PFSK-1 (cell line): ENCODE measurements around the gene CDH7.

Experiments
- FOXP2 ChIP-seq: optimal IDR thresholded peaks from 2 replicates; pipeline ENCODE3; 2011; ENCODE audit warnings: borderline replicate concordance, control low read depth, inconsistent platforms; ENCODE audit not compliant: insufficient read depth; ENCODE audit errors: extremely low read length, extremely low read depth
- POLR2AphosphoS5 ChIP-seq: IDR thresholded peaks from 2 replicates; pipeline ENCODE4 v1.6.1; 2012; ENCODE audit warnings: low read depth, mild to moderate bottlenecking, control low read depth, low read length, moderate library complexity
- SIN3A ChIP-seq: IDR thresholded peaks from 2 replicates; pipeline ENCODE4 v1.6.1; 2012; ENCODE audit warnings: mild to moderate bottlenecking, low read length, moderate library complexity, borderline replicate concordance; ENCODE audit not compliant: insufficient read depth
- TAF1 ChIP-seq: IDR thresholded peaks from 2 replicates; pipeline ENCODE4 v1.6.1; 2012; ENCODE audit warnings: low read length, control low read depth, borderline replicate concordance; ENCODE audit not compliant: insufficient read depth
- TF ChIP-seq, protein P1 (sequence below), 2 experiments: IDR thresholded peaks; 2 replicates each; pipeline versions ENCODE4 v1.6.1 to v1.8.0; 2011 to 2012; ENCODE audit warnings: low read depth in 2 of 2, low read length in 2 of 2, control low read depth in 1 of 2, inconsistent platforms in 1 of 2, mild to moderate bottlenecking in 1 of 2, moderate library complexity in 1 of 2; ENCODE audit not compliant: insufficient read depth in 1 of 2

Gene CDH7

DNA sequence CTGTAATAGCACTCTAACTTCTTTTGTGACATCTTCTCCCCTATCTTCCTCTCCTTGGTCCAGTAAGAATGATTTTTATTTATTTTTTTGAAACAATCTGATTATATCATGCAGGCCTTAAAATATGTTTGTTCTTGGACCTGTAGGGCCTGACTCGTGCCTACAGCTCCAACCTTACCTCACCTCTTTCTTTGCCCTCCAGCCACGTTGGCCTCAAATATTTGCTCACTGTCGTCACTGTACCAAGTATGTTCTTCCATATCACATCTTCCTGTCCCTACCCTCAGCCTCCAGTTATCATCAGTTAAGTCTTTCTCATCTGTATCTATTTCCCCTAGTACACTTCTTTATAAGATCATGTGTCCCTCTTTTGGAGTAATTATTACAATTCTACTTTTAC is 125.5 kb downstream of the CDH7 start:
- TF ChIP-seq, protein P1, sequence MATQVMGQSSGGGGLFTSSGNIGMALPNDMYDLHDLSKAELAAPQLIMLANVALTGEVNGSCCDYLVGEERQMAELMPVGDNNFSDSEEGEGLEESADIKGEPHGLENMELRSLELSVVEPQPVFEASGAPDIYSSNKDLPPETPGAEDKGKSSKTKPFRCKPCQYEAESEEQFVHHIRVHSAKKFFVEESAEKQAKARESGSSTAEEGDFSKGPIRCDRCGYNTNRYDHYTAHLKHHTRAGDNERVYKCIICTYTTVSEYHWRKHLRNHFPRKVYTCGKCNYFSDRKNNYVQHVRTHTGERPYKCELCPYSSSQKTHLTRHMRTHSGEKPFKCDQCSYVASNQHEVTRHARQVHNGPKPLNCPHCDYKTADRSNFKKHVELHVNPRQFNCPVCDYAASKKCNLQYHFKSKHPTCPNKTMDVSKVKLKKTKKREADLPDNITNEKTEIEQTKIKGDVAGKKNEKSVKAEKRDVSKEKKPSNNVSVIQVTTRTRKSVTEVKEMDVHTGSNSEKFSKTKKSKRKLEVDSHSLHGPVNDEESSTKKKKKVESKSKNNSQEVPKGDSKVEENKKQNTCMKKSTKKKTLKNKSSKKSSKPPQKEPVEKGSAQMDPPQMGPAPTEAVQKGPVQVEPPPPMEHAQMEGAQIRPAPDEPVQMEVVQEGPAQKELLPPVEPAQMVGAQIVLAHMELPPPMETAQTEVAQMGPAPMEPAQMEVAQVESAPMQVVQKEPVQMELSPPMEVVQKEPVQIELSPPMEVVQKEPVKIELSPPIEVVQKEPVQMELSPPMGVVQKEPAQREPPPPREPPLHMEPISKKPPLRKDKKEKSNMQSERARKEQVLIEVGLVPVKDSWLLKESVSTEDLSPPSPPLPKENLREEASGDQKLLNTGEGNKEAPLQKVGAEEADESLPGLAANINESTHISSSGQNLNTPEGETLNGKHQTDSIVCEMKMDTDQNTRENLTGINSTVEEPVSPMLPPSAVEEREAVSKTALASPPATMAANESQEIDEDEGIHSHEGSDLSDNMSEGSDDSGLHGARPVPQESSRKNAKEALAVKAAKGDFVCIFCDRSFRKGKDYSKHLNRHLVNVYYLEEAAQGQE (IDR thresholded peaks at IDR 0.05; ENCODE audit: insufficient read depth in 1 of 2, low read depth in 2 of 2, low read length in 2 of 2), result no peak
- TF ChIP-seq FOXP2, result no peak

DNA sequence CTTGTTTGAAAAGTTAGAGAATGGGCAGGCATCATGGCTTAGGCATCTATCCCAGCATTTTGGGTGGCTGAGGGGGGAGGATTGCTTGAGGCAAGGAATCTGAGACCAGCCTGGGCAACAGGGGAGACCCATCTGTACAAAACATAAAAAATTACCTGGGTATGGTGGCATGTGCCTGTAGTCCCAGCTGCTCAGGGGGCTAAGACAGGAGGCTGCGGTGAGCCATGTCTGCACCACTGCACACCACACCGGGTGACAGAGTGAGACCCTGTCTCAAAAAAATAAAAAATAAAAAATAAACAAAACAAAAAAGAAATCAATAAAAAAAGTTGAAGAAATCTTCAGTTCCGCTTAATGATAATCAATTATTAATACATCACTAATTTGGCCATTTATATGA is 146.5 kb downstream of the CDH7 start:
- TF ChIP-seq, protein P1 (IDR thresholded peaks at IDR 0.05; ENCODE audit: insufficient read depth in 1 of 2, low read depth in 2 of 2, low read length in 2 of 2), result no peak
- TF ChIP-seq SIN3A (no peak), TAF1 (no peak), POLR2AphosphoS5 (no peak), FOXP2 (no peak)

DNA sequence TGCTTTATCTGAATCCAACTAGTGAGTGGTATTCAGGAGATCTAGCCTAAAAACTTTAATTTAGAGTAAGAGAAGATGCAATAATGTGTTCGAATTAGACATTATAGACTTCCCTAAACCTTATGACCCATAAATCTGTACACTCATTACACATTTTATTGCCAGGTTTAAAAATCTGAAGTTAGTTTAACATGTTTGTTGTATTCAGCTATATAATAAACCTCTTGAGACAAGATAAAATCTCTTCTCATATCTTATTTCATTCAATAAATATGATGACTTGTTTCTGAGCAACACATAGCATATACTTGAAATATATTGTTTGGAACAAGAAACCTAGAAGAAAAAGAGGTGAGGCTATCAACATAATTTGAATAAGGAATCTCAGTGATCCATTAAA is 150.7 kb downstream of the CDH7 start:
- TF ChIP-seq POLR2AphosphoS5 (no peak), FOXP2 (no peak), TAF1 (no peak), SIN3A (no peak)
- TF ChIP-seq, protein P1 (IDR thresholded peaks at IDR 0.05; ENCODE audit: insufficient read depth in 1 of 2, low read depth in 2 of 2, low read length in 2 of 2), result no peak

DNA sequence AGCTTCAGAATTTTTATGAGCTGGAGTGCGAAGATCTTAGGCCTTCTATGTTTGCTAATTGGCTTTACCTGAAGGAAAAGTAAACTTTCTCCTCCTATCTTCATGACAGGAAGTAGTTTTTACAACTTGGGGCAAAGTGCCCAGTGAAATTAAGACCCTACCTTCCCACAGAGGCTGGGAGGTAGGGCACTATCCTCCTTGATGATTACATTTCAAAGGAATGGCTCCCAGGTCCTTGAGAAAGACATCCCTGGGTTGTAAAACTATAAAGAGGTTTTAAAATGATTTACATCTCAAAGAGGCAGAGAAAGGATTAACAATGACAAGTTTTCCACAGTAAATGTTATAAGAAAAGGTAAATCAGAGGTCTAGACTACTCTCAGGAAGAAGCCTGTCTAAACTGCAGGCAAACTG is 155.8 kb downstream of the CDH7 start:
- TF ChIP-seq POLR2AphosphoS5 (no peak), FOXP2 (no peak), TAF1 (no peak), SIN3A (no peak)
- TF ChIP-seq, protein P1 (IDR thresholded peaks at IDR 0.05; ENCODE audit: insufficient read depth in 1 of 2, low read depth in 2 of 2, low read length in 2 of 2), result no peak

DNA sequence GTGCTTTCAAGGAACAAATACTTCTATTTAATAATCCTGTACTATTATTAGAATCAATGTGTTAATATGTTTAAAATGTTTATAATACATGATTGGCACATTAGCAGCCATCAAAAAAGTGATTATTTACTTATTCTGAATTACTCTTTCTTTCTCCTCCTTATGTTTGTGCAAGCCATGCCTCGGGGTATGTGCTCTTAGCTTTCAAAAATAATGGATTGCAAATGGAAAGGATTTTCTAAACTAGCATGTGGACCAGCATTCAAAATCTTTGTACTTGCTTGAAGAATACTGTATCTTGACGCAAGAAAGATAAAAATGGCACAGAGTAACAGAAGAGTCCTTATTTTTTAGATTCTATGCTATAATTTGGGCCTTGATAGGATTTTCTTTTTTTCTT is 156.5 kb downstream of the CDH7 start:
- TF ChIP-seq, protein P1 (IDR thresholded peaks at IDR 0.05; ENCODE audit: insufficient read depth in 1 of 2, low read depth in 2 of 2, low read length in 2 of 2), result no peak
- no peak for TF ChIP-seq FOXP2
- TF ChIP-seq SIN3A, result no peak
- TF ChIP-seq TAF1, result no peak
- TF ChIP-seq POLR2AphosphoS5, result no peak
